Kidney (tissue), 14 donors: ENCODE results near the gene IL1RAP. TPM values are rescaled to one million over a fixed set of nuclear protein-coding genes. Genes with fewer than 3 reads are reported as not detected.

Source experiments
- DNase-seq, 5 donors: peaks; one replicate each; pipeline ENCODE4 v3.0.0-alpha.2; 2013 to 2020
- FAIRE-seq: peaks from 2 replicates; lab custom pipeline; 2012; peaks lifted over from hg19 to GRCh38; lab: Jason Lieb, UNC
- H3K27ac ChIP-seq, 2 donors: one replicate each; pipeline ENCODE4 v1.7.0; 2013; ENCODE audit warnings: low read depth in 2 of 2, low read length in 2 of 2, inconsistent platforms in 1 of 2
- H3K27me3 ChIP-seq: one replicate; pipeline ENCODE4 v1.7.1; 2013; ENCODE audit warnings: low read length, inconsistent platforms; ENCODE audit not compliant: control insufficient read depth, insufficient read depth
- H3K36me3 ChIP-seq, 3 donors: one replicate each; pipeline versions ENCODE4 v1.7.0 to v1.7.1; 2013; ENCODE audit warnings: low read length in 3 of 3, control low read depth in 1 of 3, inconsistent platforms in 1 of 3; ENCODE audit not compliant: insufficient read depth in 3 of 3, control insufficient read depth in 2 of 3
- H3K4me1 ChIP-seq, 3 donors: one replicate each; pipeline versions ENCODE4 v1.7.0 to v1.7.1; 2013; ENCODE audit warnings: low read length in 3 of 3, inconsistent platforms in 1 of 3, low read depth in 1 of 3; ENCODE audit not compliant: control insufficient read depth in 2 of 3, insufficient read depth in 2 of 3
- H3K4me3 ChIP-seq, 3 donors: one replicate each; pipeline versions ENCODE4 v1.7.0 to v1.8.1; 2013; ENCODE audit warnings: low read length in 3 of 3, control low read depth in 1 of 3, inconsistent platforms in 1 of 3
- H3K9ac ChIP-seq, 3 donors: one replicate each; pipeline versions ENCODE4 v1.7.0 to v1.7.1; 2013; ENCODE audit warnings: low read length in 3 of 3, control low read depth in 1 of 3, inconsistent platforms in 1 of 3
- H3K9me3 ChIP-seq, 3 donors: one replicate each; pipeline versions ENCODE4 v1.7.0 to v1.7.1; 2013; ENCODE audit warnings: low read length in 3 of 3, control low read depth in 1 of 3, inconsistent platforms in 1 of 3; ENCODE audit not compliant: control insufficient read depth in 2 of 3, insufficient read depth in 1 of 3
- CTCF ChIP-seq: IDR thresholded peaks from 3 replicates; pipeline ENCODE4 v1.5.1; 2012; ENCODE audit warnings: mild to moderate bottlenecking, moderate library complexity, borderline replicate concordance; ENCODE audit not compliant: insufficient read depth; ENCODE audit errors: extremely low read depth
- intact Hi-C: fragments of 100-400 bp; cut with DNase I; formaldehyde crosslinking; loops from one replicate; pipeline ENCODE4 v1.11.1; 2022
- polyA plus RNA-seq: library from polyadenylated mRNA; stranded (reverse); fragments of 350-450 nt; fragmentation: Illumina TruSeq; extraction: RNeasy Lipid Tissue Mini Kit (QIAGEN cat#74804); gene quantifications from one replicate; pipeline ENCODE4 v1.2.3, GENCODE V29; 2014; ENCODE audit warnings: low read depth, low replicate concordance; ENCODE audit not compliant: insufficient read depth
- total RNA-seq: library from RNA; stranded (reverse); fragmentation: NEBNext Ultra II Directional; extraction: Animal tissue kit (Norgen Biotek cat#: 25700); gene quantifications from one replicate; pipeline ENCODE4 v1.2.1, GENCODE V29; 2021
- donor health status: control.
- donor health status: control.
- donor health status: control.
- donor health status: control.
- donor health status: control.
- donor health status: DM: yes; HTN: yes; CAD: no.
- donor health status: Normal renal cell carcinoma (clear cell type).

Gene IL1RAP
- total and polyA plus RNA-seq, 2 donors from 2014 or later = 1.7 to 10.0 TPM

DNA sequence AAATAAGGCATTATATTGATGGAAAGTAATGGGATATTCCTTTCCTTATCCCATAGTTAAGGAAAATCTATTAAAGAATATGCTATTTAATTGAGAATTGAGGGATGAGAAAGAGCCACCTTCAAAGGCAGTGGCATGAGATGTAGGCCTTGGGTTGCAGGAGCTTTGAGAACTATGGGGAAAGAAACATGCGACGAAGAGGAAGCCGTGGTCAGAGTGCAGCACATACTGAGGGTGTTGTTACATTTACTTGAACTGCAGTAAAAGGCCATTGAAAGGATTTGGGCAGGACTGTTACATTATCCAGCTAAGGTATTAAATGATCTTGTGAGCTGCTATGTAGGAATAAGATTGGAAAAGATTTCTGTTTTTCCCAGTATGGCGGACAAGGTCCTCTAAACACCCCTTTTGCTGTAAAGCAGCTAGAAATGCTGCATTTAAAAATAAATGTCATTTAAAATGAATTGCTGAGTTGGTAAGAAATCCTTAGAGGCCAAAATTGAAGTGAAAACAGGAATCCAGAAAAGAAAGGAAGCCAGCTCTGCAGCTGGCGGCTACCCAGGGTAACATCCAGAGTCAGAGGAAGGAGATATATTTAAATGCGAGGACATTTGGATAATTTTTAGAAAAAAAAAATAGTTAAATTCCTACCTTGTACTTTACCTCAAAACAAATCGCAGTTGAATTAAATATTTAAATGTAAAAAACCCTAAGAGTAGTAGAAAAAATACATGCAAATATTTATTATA is 61.7 kb downstream of the IL1RAP start:
- no peaks in the 10 kb centered on the region for H3K36me3 ChIP-seq
- no peaks in the 10 kb centered on the region for H3K4me1 ChIP-seq
- TF ChIP-seq CTCF = no peak
- DNase-seq = no peak
- H3K4me3 ChIP-seq = no peak overlapping the region
- no peak for FAIRE-seq
- intact Hi-C loops = no loop called here
- no peaks in the 10 kb centered on the region for H3K9me3 ChIP-seq
- no peak overlapping the region for H3K27ac ChIP-seq
- H3K9ac ChIP-seq = no peak overlapping the region
- H3K27me3 ChIP-seq = no peaks in the 10 kb centered on the region

DNA sequence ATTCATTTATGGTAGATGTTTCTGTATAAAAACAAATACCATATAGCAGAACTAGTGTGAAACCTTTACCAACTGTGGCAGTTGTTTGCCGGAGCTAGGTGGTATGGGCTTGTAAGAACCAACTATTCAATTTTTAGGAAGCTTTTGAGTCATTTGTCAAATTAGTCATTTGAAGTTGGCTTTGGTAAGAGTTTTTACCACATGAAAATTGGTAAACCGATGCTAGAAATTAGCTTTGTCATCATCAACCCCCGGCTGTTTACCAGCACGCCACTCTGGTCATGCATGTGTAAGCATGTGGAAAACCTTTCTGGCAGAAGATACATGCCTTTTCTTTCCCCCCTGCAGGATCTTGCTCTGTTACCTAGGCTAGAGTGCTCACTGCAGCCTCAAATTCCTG is 63.3 kb downstream of the IL1RAP start:
- Histone ChIP-seq H3K36me3 (no peaks in the 10 kb centered on the region), H3K27me3 (no peaks in the 10 kb centered on the region), H3K4me3 (no peak overlapping the region), H3K4me1 (no peaks in the 10 kb centered on the region), H3K9me3 (no peaks in the 10 kb centered on the region), H3K9ac (no peak overlapping the region), H3K27ac (no peak overlapping the region)
- no peak for TF ChIP-seq CTCF
- DNase-seq (no peak), FAIRE-seq (no peak)
- intact Hi-C loops = no loop called here

DNA sequence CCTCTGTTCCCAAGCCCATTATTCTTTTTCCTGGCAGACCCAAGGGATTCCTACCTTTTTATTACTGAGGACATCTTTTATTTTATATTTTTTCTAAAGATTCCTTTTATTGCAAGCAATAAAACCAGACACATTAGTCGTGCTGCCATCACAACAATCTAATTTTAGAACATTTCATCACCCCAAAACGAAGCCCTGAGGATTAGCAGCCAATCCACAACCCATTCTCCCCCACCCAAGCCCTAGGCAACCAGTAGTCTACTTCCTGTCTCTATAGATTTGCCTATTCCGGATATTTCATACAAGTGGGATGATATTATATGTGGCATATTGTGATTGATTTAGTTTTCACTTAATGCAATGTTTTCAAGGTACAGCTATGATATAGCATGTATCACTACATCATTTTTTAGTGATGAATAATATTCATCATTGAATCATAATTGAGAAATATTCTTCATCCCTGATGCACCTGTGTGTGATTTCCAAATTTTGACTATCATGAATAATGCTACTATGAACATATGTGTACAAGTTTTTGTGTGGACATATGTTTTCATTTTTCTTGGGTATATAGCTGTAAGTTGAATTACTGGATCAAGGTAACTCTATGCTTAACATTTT is 65.7 kb downstream of the IL1RAP start:
- TF ChIP-seq CTCF = no peak
- no peak overlapping the region for H3K4me3 ChIP-seq
- H3K27ac ChIP-seq = no peak overlapping the region
- intact Hi-C loops = no loop called here
- no peaks in the 10 kb centered on the region for H3K27me3 ChIP-seq
- DNase-seq = no peak
- no peak overlapping the region for H3K9ac ChIP-seq
- no peaks in the 10 kb centered on the region for H3K36me3 ChIP-seq
- no peak for FAIRE-seq
- H3K9me3 ChIP-seq = no peaks in the 10 kb centered on the region
- H3K4me1 ChIP-seq = no peaks in the 10 kb centered on the region
